GM23248 (cell line): Measurements from ENCODE around the gene PLXNA1. TPM values are rescaled to one million over a fixed set of nuclear protein-coding genes. Genes with fewer than 3 reads are reported as not detected.

ENCODE experiments used
- DNase-seq: peaks from one replicate; pipeline ENCODE4 v3.0.0-alpha.2; 2015
- H2AFZ ChIP-seq: fragments of 200-600 bp; sonication (generic); 2 replicates; pipeline ENCODE4 v1.6.1; 2016; ENCODE audit warnings: antibody characterized with exemption
- H3F3A ChIP-seq: fragments of 200-600 bp; sonication (generic); 2 replicates; pipeline ENCODE4 v1.6.1; 2016; ENCODE audit warnings: mild to moderate bottlenecking, antibody characterized with exemption, mixed run types; ENCODE audit not compliant: insufficient read depth
- H3K27ac ChIP-seq: fragments of 200-600 bp; sonication (generic); 2 replicates; pipeline ENCODE4 v1.5.1; 2016; ENCODE audit warnings: mild to moderate bottlenecking
- H3K27me3 ChIP-seq: fragments of 200-600 bp; sonication (generic); replicated peaks from 2 replicates; pipeline ENCODE4 v1.6.1; 2016; ENCODE audit warnings: mild to moderate bottlenecking; ENCODE audit not compliant: insufficient read depth
- H3K36me3 ChIP-seq: fragments of 200-600 bp; sonication (generic); 2 replicates; pipeline ENCODE4 v1.6.1; 2016; ENCODE audit warnings: low read depth, mild to moderate bottlenecking
- H3K4me1 ChIP-seq: fragments of 200-600 bp; sonication (generic); 2 replicates; pipeline ENCODE4 v1.6.1; 2016; ENCODE audit warnings: mild to moderate bottlenecking; ENCODE audit not compliant: insufficient read depth
- H3K4me2 ChIP-seq: fragments of 200-600 bp; sonication (generic); one replicate; pipeline ENCODE4 v1.6.1; 2016; ENCODE audit warnings: mild to moderate bottlenecking; ENCODE audit not compliant: unreplicated experiment
- H3K4me3 ChIP-seq: fragments of 200-600 bp; sonication (generic); 2 replicates; pipeline ENCODE4 v1.5.1; 2016; ENCODE audit warnings: mild to moderate bottlenecking
- H3K79me2 ChIP-seq: fragments of 200-600 bp; sonication (generic); 2 replicates; pipeline ENCODE4 v1.6.1; 2016; ENCODE audit warnings: mild to moderate bottlenecking; ENCODE audit not compliant: insufficient read depth
- H3K9ac ChIP-seq: fragments of 200-600 bp; sonication (generic); 2 replicates; pipeline ENCODE4 v1.6.1; 2016; ENCODE audit warnings: mild to moderate bottlenecking
- H3K9me2 ChIP-seq: fragments of 200-600 bp; sonication (generic); 2 replicates; pipeline ENCODE4 v1.6.1; 2016; ENCODE audit warnings: mixed run types, mild to moderate bottlenecking, moderate library complexity; ENCODE audit not compliant: insufficient read depth
- H3K9me3 ChIP-seq: fragments of 200-600 bp; sonication (generic); one replicate; pipeline ENCODE4 v1.6.1; 2017; ENCODE audit warnings: low read depth
- H4K20me1 ChIP-seq: fragments of 200-600 bp; sonication (generic); 2 replicates; pipeline ENCODE4 v1.6.0; 2016; ENCODE audit not compliant: insufficient read depth
- EZH2 ChIP-seq: fragments of 200-600 bp; sonication (generic); IDR thresholded peaks from 2 replicates; pipeline ENCODE4 v1.6.1; 2018; ENCODE audit warnings: antibody characterized with exemption, mild to moderate bottlenecking; ENCODE audit not compliant: insufficient read depth, poor library complexity, severe bottlenecking
- EZH2phosphoT487 ChIP-seq: fragments of 200-600 bp; sonication (generic); IDR thresholded peaks from 2 replicates; pipeline ENCODE4 v1.6.1; 2018; ENCODE audit warnings: antibody characterized with exemption, moderate library complexity, mild to moderate bottlenecking, low read depth; ENCODE audit not compliant: insufficient read depth
- WGBS, 2 experiments: methylation state at CpG; one replicate each; pipeline ENCODE4 v1.1.6; 2015 to 2017; ENCODE audit warnings: low lambda C conversion rate in 2 of 2, low coverage in 1 of 2; ENCODE audit errors: missing lambda C conversion rate in 2 of 2; 5-methylcytosine and 5-hydroxymethylcytosine counted together
- in situ Hi-C: fragments of 300-500 bp; cut with MboI; formaldehyde crosslinking; loops from 2 replicates; pipeline ENCODE4 v1.15.0; 2020
- polyA plus RNA-seq: library from polyadenylated mRNA; unstranded; fragments of >200 nt; fragmentation: Nextera tagmentation; extraction: Ambion mirVana; gene quantifications from 2 replicates; pipeline ENCODE4 v1.2.1, GENCODE V29; 2016
- total RNA-seq: library from RNA; depleted of rRNA; stranded (reverse); fragments of >200 nt; shearing (Covaris generic); gene quantifications from 2 replicates; pipeline ENCODE4 v1.2.3, GENCODE V29; 2014

PLXNA1 gene
- total and polyA plus RNA-seq, 2 experiments from 2014 or later: 13.4 to 84.7 TPM

DNA sequence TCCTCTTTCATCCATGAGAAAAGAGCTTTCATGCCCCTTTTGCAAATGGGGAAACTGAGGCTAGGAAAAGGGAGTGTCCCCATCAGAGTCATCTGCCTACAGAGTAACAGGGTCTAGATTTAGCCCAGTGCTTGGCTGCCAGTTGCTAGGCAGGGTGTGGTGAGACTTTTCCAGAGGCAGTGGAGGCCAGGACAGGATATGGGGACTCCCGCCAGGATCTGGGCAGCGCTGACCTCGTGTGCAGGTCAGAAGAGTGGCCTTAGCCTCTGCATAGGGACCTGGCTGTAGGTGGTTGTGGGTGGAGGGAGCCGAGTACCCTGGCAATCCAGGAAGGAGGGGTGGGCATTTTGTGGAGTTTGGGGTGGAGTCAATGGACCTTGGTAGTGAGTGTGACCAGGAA lies 4.2 kb downstream of the PLXNA1 start:
- DNase-seq: no peak
- Histone ChIP-seq H3K4me2 (no peak overlapping the region), H2AFZ (no peak overlapping the region), H3K79me2 (peaks cover 87% of the 10 kb centered on the region), H3K9me2 (no peaks in the 10 kb centered on the region), H3K36me3 (no peaks in the 10 kb centered on the region; the same call in 1 of the 2 replicates), H3K9me3 (no peaks in the 10 kb centered on the region), H4K20me1 (peaks cover 4% of the 10 kb centered on the region; the same call in 1 of the 2 replicates), H3K27ac (no peak overlapping the region), H3F3A (no peaks in the 10 kb centered on the region), H3K4me3 (no peak overlapping the region), H3K27me3 (no peaks in the 10 kb centered on the region), H3K4me1 (peaks cover 11% of the 10 kb centered on the region), H3K9ac (no peak overlapping the region)
- in situ Hi-C loops: no loop called here
- no peak for TF ChIP-seq EZH2
- TF ChIP-seq EZH2phosphoT487: no peak
- 44 to 48% methylated on average over 4 of the region's 4 CpGs for WGBS, 2 experiments

DNA sequence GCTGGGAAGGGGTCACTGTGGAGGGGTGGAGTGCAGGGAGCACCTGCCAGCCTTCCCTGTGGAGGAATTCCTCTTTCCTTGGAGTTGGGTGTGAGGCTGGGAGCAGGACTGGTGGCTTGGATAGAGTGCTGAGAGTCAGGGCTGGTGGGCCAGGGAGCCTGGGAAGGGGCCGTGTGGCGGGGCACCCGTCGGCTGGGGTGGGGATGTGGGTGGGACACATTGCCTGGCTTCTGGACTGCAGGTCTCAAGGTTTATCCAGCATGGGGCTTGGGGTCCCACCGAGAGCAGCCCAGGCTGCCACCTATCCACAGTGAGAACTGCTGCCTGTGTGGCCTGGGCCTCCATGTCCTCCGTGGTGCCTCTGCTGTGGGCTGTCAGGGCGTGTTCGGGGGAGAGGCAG lies 4.7 kb downstream of the PLXNA1 start:
- peaks cover 91% of the 10 kb centered on the region for H3K79me2 ChIP-seq
- H3F3A ChIP-seq: no peaks in the 10 kb centered on the region
- TF ChIP-seq EZH2 (no peak), EZH2phosphoT487 (no peak)
- no peaks in the 10 kb centered on the region for H3K27me3 ChIP-seq
- H4K20me1 ChIP-seq: peaks cover 4% of the 10 kb centered on the region; the same call in 1 of the 2 replicates
- H3K9me2 ChIP-seq: no peaks in the 10 kb centered on the region
- in situ Hi-C loops: no loop called here
- no peaks in the 10 kb centered on the region; the same call in 1 of the 2 replicates for H3K36me3 ChIP-seq
- H3K4me3 ChIP-seq: no peak overlapping the region
- no peak overlapping the region for H3K27ac ChIP-seq
- DNase-seq: no peak
- no peak overlapping the region for H3K4me2 ChIP-seq
- H3K9ac ChIP-seq: no peak overlapping the region
- WGBS, 2 experiments: 91 to 92% methylated on average over 4 to 8 of the region's 8 CpGs
- no peaks in the 10 kb centered on the region for H3K9me3 ChIP-seq
- no peak overlapping the region for H2AFZ ChIP-seq
- peaks cover 11% of the 10 kb centered on the region for H3K4me1 ChIP-seq

DNA sequence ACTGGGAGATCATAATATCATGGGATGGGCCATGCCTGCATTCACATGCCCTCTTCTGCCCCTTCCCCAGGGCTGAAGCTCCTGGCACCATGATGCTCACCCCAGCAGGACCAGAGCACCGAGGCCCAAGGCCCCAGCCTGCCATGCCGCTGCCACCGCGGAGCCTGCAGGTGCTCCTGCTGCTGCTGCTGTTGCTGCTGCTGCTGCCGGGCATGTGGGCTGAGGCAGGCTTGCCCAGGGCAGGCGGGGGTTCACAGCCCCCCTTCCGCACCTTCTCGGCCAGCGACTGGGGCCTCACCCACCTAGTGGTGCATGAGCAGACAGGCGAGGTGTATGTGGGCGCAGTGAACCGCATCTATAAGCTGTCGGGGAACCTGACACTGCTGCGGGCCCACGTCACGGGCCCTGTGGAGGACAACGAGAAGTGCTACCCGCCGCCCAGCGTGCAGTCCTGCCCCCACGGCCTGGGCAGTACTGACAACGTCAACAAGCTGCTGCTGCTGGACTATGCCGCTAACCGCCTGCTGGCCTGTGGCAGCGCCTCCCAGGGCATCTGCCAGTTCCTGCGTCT lies 5.6 kb downstream of the PLXNA1 start:
- TF ChIP-seq EZH2: no peak
- no peak for TF ChIP-seq EZH2phosphoT487
- no peaks in the 10 kb centered on the region for H3K27me3 ChIP-seq
- peaks cover 100% of the 10 kb centered on the region for H3K79me2 ChIP-seq
- H3K9me3 ChIP-seq: no peaks in the 10 kb centered on the region
- 88 to 91% methylated on average over 26 of the region's 26 CpGs for WGBS, 2 experiments
- no peaks in the 10 kb centered on the region for H3F3A ChIP-seq
- H3K9ac ChIP-seq: no peak overlapping the region
- H3K36me3 ChIP-seq: no peaks in the 10 kb centered on the region; the same call in 1 of the 2 replicates
- no peaks in the 10 kb centered on the region for H3K9me2 ChIP-seq
- H2AFZ ChIP-seq: no peak overlapping the region
- no peak for DNase-seq
- in situ Hi-C loops: no loop called here
- H3K4me1 ChIP-seq: peaks cover 11% of the 10 kb centered on the region
- H4K20me1 ChIP-seq: peaks cover 4% of the 10 kb centered on the region; the same call in 1 of the 2 replicates
- H3K4me3 ChIP-seq: no peak overlapping the region
- no peak overlapping the region for H3K4me2 ChIP-seq
- no peak overlapping the region for H3K27ac ChIP-seq

- H3K27ac ChIP-seq: no peak overlapping the region
- peaks cover 4% of the 10 kb centered on the region; the same call in 1 of the 2 replicates for H4K20me1 ChIP-seq
- in situ Hi-C loops: no loop called here
Measured at GRCh38 chr3:126989316-126990023, 6.6 kb downstream of the PLXNA1 start.

More at GRCh38 chr3:126989316-126990023, 6.6 kb downstream of the PLXNA1 start:
- Histone ChIP-seq H3K4me2 (no peak overlapping the region), H3K9me3 (no peaks in the 10 kb centered on the region), H3K36me3 (no peaks in the 10 kb centered on the region; the same call in 1 of the 2 replicates), H2AFZ (no peak overlapping the region), H3F3A (no peaks in the 10 kb centered on the region), H3K9ac (no peak overlapping the region), H3K4me3 (no peak overlapping the region), H3K9me2 (no peaks in the 10 kb centered on the region), H3K79me2 (peaks cover 100% of the 10 kb centered on the region), H3K27me3 (no peaks in the 10 kb centered on the region), H3K4me1 (peaks cover 11% of the 10 kb centered on the region)
- TF ChIP-seq EZH2: no peak
- TF ChIP-seq EZH2phosphoT487: no peak
- no peak for DNase-seq
- WGBS, 2 experiments: 80 to 82% methylated on average over 32 to 36 of the region's 36 CpGs
